DOHH2 (cell line): ENCODE measurements around the gene PCCB.

ENCODE experiments used
- H3F3A ChIP-seq: fragments of 200-600 bp; sonication (generic), shearing (Covaris generic); 2 replicates; pipeline ENCODE4 v1.6.0; 2016; ENCODE audit warnings: antibody characterized with exemption, mild to moderate bottlenecking; ENCODE audit not compliant: control insufficient read depth, insufficient read depth
- H3K27ac ChIP-seq: fragments of 200-600 bp; sonication (generic); 2 replicates; pipeline ENCODE4 v1.5.1; 2014; ENCODE audit warnings: low read depth, mild to moderate bottlenecking, low read length, moderate library complexity
- H3K27me3 ChIP-seq: fragments of 200-600 bp; sonication (generic); 2 replicates; pipeline ENCODE4 v1.6.1; 2014; ENCODE audit warnings: mild to moderate bottlenecking, low read length, mixed read lengths; ENCODE audit not compliant: control insufficient read depth
- H3K36me3 ChIP-seq: fragments of 200-600 bp; sonication (generic); 2 replicates; pipeline ENCODE4 v1.6.1; 2014; ENCODE audit warnings: mild to moderate bottlenecking, low read length, moderate library complexity, mixed read lengths; ENCODE audit not compliant: control insufficient read depth
- H3K4me1 ChIP-seq: fragments of 200-600 bp; sonication (generic); 2 replicates; pipeline ENCODE4 v1.6.1; 2014; ENCODE audit warnings: mild to moderate bottlenecking, low read length, mixed read lengths; ENCODE audit not compliant: control insufficient read depth
- H3K4me2 ChIP-seq: fragments of 200-600 bp; sonication (generic); 2 replicates; pipeline ENCODE4 v1.6.0; 2014; ENCODE audit warnings: mild to moderate bottlenecking, low read length, moderate library complexity
- H3K4me3 ChIP-seq: fragments of 200-600 bp; sonication (generic); 2 replicates; pipeline ENCODE4 v1.5.1; 2014; ENCODE audit warnings: mild to moderate bottlenecking, low read length, mixed read lengths
- H3K79me2 ChIP-seq: fragments of 200-600 bp; sonication (generic); 2 replicates; pipeline ENCODE4 v1.6.1; 2014; ENCODE audit warnings: mild to moderate bottlenecking, low read length, mixed read lengths; ENCODE audit not compliant: control insufficient read depth
- H3K9me2 ChIP-seq: fragments of 200-600 bp; sonication (generic); replicated peaks from 2 replicates; pipeline ENCODE4 v1.6.1; 2014; ENCODE audit warnings: mild to moderate bottlenecking, low read length, mixed read lengths; ENCODE audit not compliant: control insufficient read depth
- H3K9me3 ChIP-seq: fragments of 200-600 bp; sonication (generic); 2 replicates; pipeline ENCODE4 v1.6.1; 2014; ENCODE audit warnings: antibody characterized with exemption, low read length, mixed read lengths; ENCODE audit not compliant: control insufficient read depth, insufficient read depth
- H4K20me1 ChIP-seq: fragments of 200-600 bp; sonication (generic); 2 replicates; pipeline ENCODE4 v1.6.0; 2014; ENCODE audit warnings: low read depth, mild to moderate bottlenecking, antibody characterized with exemption, low read length, moderate library complexity; ENCODE audit not compliant: control insufficient read depth, insufficient read depth
- CTCF ChIP-seq: fragments of 200-600 bp; sonication (generic); IDR thresholded peaks from one replicate; pipeline ENCODE4 v1.5.1; 2014; ENCODE audit warnings: antibody characterized with exemption, mild to moderate bottlenecking, low read depth, low read length; ENCODE audit not compliant: poor library complexity, severe bottlenecking
- EZH2phosphoT487 ChIP-seq: fragments of 200-600 bp; sonication (generic); IDR thresholded peaks from 2 replicates; pipeline ENCODE4 v1.6.1; 2017; ENCODE audit warnings: borderline replicate concordance, mild to moderate bottlenecking, antibody characterized with exemption, low read length, moderate library complexity, mixed read lengths

Gene PCCB

GRCh38 chr3:136327671-136328070, 77.5 kb downstream of the PCCB start:
- no peaks in the 10 kb centered on the region for H3K9me3 ChIP-seq
- no peaks in the 10 kb centered on the region for H3K9me2 ChIP-seq
- H3K4me1 ChIP-seq: no peaks in the 10 kb centered on the region
- H3K27me3 ChIP-seq: no peaks in the 10 kb centered on the region
- no peaks in the 10 kb centered on the region for H3F3A ChIP-seq
- H4K20me1 ChIP-seq: no peaks in the 10 kb centered on the region
- no peaks in the 10 kb centered on the region for H3K79me2 ChIP-seq
- H3K27ac ChIP-seq: no peak overlapping the region
- no peak overlapping the region for H3K4me3 ChIP-seq
- no peak overlapping the region for H3K4me2 ChIP-seq
- H3K36me3 ChIP-seq: peaks cover 27% of the 10 kb centered on the region
- no peak for TF ChIP-seq CTCF
- TF ChIP-seq EZH2phosphoT487: no peak

GRCh38 chr3:136329593-136329992, 79.5 kb downstream of the PCCB start:
- Histone ChIP-seq H3K9me2 (no peaks in the 10 kb centered on the region), H3K4me2 (no peak overlapping the region), H3K27ac (no peak overlapping the region), H3K27me3 (no peaks in the 10 kb centered on the region), H3K4me1 (no peaks in the 10 kb centered on the region), H3K36me3 (peaks cover 40% of the 10 kb centered on the region), H3F3A (no peaks in the 10 kb centered on the region), H3K79me2 (no peaks in the 10 kb centered on the region), H3K4me3 (no peak overlapping the region), H4K20me1 (no peaks in the 10 kb centered on the region), H3K9me3 (no peaks in the 10 kb centered on the region)
- TF ChIP-seq EZH2phosphoT487: no peak

GRCh38 chr3:136330900-136331299, 80.8 kb downstream of the PCCB start:
- no peak overlapping the region for H3K4me3 ChIP-seq
- no peaks in the 10 kb centered on the region for H3F3A ChIP-seq
- no peak overlapping the region for H3K27ac ChIP-seq
- no peak for TF ChIP-seq EZH2phosphoT487
- TF ChIP-seq CTCF: no peak
- H3K79me2 ChIP-seq: no peaks in the 10 kb centered on the region
- H3K4me1 ChIP-seq: no peaks in the 10 kb centered on the region
- no peaks in the 10 kb centered on the region for H3K9me2 ChIP-seq
- no peaks in the 10 kb centered on the region for H3K27me3 ChIP-seq
- H3K36me3 ChIP-seq: peaks cover 52% of the 10 kb centered on the region
- H3K9me3 ChIP-seq: no peaks in the 10 kb centered on the region
- H3K4me2 ChIP-seq: no peak overlapping the region
- H4K20me1 ChIP-seq: no peaks in the 10 kb centered on the region

GRCh38 chr3:136332302-136332701, 82.2 kb downstream of the PCCB start:
- H3K27ac ChIP-seq: no peak overlapping the region
- no peaks in the 10 kb centered on the region for H3K27me3 ChIP-seq
- H3K4me2 ChIP-seq: no peak overlapping the region
- TF ChIP-seq CTCF (no peak), EZH2phosphoT487 (no peak)
- no peak overlapping the region for H3K4me3 ChIP-seq
- H3K4me1 ChIP-seq: no peaks in the 10 kb centered on the region
- no peaks in the 10 kb centered on the region for H4K20me1 ChIP-seq
- no peaks in the 10 kb centered on the region for H3K9me2 ChIP-seq
- H3K9me3 ChIP-seq: no peaks in the 10 kb centered on the region
- peaks cover 64% of the 10 kb centered on the region for H3K36me3 ChIP-seq
- no peaks in the 10 kb centered on the region for H3F3A ChIP-seq
- H3K79me2 ChIP-seq: no peaks in the 10 kb centered on the region
